NB4 (cell line): ENCODE data around the gene FOXRED2.

Source experiments
- CTCF ChIP-seq: IDR thresholded peaks from one replicate; pipeline ENCODE4 v1.5.1; 2012; ENCODE audit warnings: low read depth, low read length
- MAX ChIP-seq: IDR thresholded peaks from 2 replicates; pipeline ENCODE4 v1.6.1; 2011; ENCODE audit warnings: low read depth, low read length
- POLR2A ChIP-seq: IDR thresholded peaks from 2 replicates; pipeline ENCODE4 v1.6.1; 2011; ENCODE audit warnings: mild to moderate bottlenecking; ENCODE audit not compliant: insufficient read length; ENCODE audit errors: extremely low read depth

GRCh38 chr22:36455571-36456463 is 51.0 kb downstream of the FOXRED2 start:
- TF ChIP-seq POLR2A (no peak), CTCF (no peak), MAX (no peak)
